ENCODE results near the gene MINK1. TPM values are rescaled to one million over a fixed set of nuclear protein-coding genes. Genes with fewer than 3 reads are reported as not detected.
A peak's percentile ranks its signal among the peaks of the same experiment; 100 is the strongest.
"Not testable (repeated sequence)": the region's sequence is repeated elsewhere in the genome, so short reads cannot be mapped to it uniquely, and the experiment has no call there.

Gene MINK1
- total and polyA plus RNA-seq, 8 donors = 39.6 to 79.3 (median 46.3) TPM

DNA sequence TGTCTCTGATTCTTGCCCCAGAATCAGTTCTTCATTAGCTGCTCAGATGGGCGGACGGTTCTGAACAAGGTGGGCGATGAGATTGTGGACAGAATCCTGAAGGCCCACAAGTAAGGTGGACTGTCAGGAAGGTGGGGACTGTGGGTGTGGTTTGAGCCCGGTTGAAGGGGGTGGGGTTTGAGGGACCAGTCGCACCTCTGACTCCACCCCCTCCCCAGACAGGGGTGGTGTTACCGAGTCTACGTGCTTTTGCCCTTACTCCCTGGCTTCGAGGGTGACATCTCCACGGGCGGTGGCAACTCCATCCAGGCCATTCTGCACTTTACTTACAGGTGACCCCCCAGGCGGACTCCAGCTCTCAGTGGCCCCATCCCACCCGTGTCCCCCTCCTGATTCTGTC is 14.9 kb upstream of the MINK1 start:
- TF ChIP-seq, protein P1, sequence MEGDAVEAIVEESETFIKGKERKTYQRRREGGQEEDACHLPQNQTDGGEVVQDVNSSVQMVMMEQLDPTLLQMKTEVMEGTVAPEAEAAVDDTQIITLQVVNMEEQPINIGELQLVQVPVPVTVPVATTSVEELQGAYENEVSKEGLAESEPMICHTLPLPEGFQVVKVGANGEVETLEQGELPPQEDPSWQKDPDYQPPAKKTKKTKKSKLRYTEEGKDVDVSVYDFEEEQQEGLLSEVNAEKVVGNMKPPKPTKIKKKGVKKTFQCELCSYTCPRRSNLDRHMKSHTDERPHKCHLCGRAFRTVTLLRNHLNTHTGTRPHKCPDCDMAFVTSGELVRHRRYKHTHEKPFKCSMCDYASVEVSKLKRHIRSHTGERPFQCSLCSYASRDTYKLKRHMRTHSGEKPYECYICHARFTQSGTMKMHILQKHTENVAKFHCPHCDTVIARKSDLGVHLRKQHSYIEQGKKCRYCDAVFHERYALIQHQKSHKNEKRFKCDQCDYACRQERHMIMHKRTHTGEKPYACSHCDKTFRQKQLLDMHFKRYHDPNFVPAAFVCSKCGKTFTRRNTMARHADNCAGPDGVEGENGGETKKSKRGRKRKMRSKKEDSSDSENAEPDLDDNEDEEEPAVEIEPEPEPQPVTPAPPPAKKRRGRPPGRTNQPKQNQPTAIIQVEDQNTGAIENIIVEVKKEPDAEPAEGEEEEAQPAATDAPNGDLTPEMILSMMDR (IDR thresholded peaks at IDR 0.05) = no peak
- FAIRE-seq (no peak), DNase-seq (no peak), ATAC-seq (no peak)
- H3K27me3 ChIP-seq = no peaks in the 10 kb centered on the region
- no peak overlapping the region for H3K27ac ChIP-seq
- no peaks in the 10 kb centered on the region for H3K36me3 ChIP-seq
- no peaks in the 10 kb centered on the region for H3K9me3 ChIP-seq
- intact Hi-C loops (cut with DNase I) = no loop called here
- no peak overlapping the region for H3K4me3 ChIP-seq
- WGBS, 2 donors = 75 to 78% methylated on average over 12 of the region's 12 CpGs
- no peaks in the 10 kb centered on the region for H3K4me1 ChIP-seq

DNA sequence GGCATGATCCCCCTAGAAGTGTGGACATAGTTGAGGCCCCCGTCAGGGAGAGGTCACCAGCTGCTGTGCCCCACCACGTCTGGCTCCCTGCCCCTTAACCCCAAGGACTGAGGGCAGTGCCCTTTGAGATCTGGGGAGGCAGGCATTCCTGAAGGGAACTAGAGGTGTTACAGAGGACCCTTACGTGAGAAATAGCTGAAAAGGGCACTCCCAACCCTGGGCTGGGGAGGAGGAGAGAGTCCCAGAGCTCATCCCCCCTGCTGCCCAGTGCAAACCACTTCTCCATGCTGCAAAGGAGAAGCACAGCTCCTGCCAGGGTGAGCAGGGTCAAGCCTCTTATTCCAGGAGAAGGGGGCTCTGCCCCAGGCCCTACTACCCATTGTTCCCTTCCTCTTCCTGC is 10.3 kb upstream of the MINK1 start:
- TF ChIP-seq, protein P1 (IDR thresholded peaks at IDR 0.05) = no peak
- Histone ChIP-seq H3K4me3 (no peak overlapping the region), H3K27ac (no peak overlapping the region), H3K9me3 (no peaks in the 10 kb centered on the region), H3K36me3 (no peaks in the 10 kb centered on the region), H3K27me3 (no peaks in the 10 kb centered on the region), H3K4me1 (no peaks in the 10 kb centered on the region)
- DNase-seq (no peak), FAIRE-seq (no peak), ATAC-seq (no peak)
- intact Hi-C loops (cut with DNase I) = no loop called here
- 79 to 89% methylated on average over 3 of the region's 3 CpGs for WGBS, 2 donors

DNA sequence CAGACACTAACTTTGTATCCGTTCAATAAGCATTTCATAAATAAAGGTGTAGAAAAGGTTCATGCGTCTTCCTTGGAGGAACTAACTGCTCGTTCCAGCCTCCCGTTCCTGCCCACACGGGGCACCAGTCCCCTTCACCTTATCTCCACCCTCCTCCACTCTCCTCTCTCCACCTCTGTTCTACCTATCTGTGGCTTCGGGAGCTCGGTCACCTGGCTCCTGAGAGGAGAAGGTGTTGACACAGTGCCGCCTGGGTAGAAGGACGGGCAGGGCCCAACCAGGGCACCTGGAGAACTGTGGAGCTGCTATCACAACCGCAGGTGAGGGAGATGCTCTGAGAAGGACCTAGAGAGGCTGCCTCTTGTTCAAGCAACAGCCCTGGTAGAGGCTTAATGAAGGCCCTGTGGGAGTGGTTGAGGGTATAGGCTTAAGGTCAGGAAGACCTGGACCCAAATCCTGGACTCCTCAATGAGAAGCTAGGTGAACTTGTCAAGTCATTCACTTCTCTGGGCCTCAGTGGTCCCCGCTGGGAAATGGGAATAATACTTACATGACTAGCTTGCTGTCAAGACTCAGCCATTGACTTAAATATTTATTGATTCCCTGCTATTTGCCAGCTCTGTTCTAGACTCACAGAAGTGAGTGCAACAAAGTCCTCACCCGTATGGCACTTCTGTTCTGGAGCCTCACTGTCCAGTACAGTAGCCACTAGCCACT is 9.6 kb upstream of the MINK1 start:
- no peaks in the 10 kb centered on the region for H3K9me3 ChIP-seq
- no peak overlapping the region for H3K4me3 ChIP-seq
- H3K27me3 ChIP-seq = no peaks in the 10 kb centered on the region
- H3K4me1 ChIP-seq = no peaks in the 10 kb centered on the region
- 52 to 55% methylated on average over 12 of the region's 12 CpGs for WGBS, 2 donors
- TF ChIP-seq, protein P1 (IDR thresholded peaks at IDR 0.05) = no peak
- ATAC-seq = peak in 1 of 4 donors; percentile 12
- no peaks in the 10 kb centered on the region for H3K36me3 ChIP-seq
- FAIRE-seq = no peak
- intact Hi-C loops (cut with DNase I) = no loop called here
- no peak overlapping the region for H3K27ac ChIP-seq
- peak in 1 of 6 donors; percentile 29 for DNase-seq

DNA sequence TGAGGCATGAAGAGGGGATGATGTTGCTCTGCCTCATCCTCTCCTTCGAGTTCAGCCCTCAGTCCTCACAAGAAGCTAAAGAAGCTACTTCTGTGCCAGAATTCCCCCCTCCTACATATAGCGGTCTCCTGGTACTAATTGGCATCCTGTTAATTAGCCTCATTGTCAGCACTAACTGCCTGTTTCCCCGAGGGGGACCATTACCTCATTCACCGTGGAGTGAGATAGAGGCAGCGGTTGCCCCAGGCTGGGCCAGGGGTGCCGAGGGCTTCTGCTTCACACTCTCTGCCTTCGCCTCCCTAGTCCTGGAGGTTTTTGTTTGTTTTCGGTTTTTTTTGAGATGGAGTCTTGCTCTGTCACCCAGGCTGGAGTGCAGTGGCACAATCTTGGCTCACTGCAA is 5.7 kb upstream of the MINK1 start:
- no peak for FAIRE-seq

DNA sequence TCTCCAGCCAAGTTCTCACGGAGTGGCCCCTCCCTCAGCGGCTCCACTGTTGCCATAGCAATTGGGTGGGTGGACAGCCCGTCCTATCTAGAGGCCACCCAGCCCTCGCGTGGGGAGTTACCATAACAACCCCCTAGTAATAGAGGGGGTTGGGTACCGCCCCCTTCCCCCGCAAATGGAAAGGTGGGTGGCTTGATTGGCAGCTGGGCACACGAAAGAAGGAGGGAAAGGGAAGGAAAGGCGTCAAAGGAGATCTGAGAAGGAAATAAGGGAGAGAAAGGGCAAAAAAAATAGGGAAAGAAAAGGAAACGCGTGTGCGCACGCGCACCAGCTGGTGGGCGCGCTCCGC is 337 bp upstream of the MINK1 start:
- DNase-seq; intact Hi-C loops (cut with DNase I); H3K36me3 ChIP-seq; FAIRE-seq; H3K27me3 ChIP-seq; H3K9me3 ChIP-seq: not testable (repeated sequence)
- H3K4me3 ChIP-seq = peak overlapping the region; percentile 72 to 98 (median 84)
- H3K4me1 ChIP-seq = peaks cover 6 to 22% (median 22%) of the 10 kb centered on the region in 3 donors
- H3K27ac ChIP-seq = peak overlapping the region; percentile 77 to 94 (median 90)
- WGBS, 2 donors = 0% methylated on average over 10 of the region's 17 CpGs; no CpG with 5 or more reads in 1 of the 2 donors
- ATAC-seq = peak in 2 of 4 donors; percentile 3 to 18

More for the DNA sequence above, 5.7 kb upstream of the MINK1 start:
- Histone ChIP-seq H3K4me1 (no peaks in the 10 kb centered on the region), H3K9me3 (no peaks in the 10 kb centered on the region), H3K27ac (no peak overlapping the region), H3K27me3 (no peaks in the 10 kb centered on the region), H3K4me3 (no peak overlapping the region), H3K36me3 (no peaks in the 10 kb centered on the region)
- intact Hi-C loops (cut with DNase I) = no loop called here
- TF ChIP-seq, protein P1 (IDR thresholded peaks at IDR 0.05) = no peak
- WGBS, 2 donors = 80 to 82% methylated on average over 8 of the region's 8 CpGs
- ATAC-seq (no peak), DNase-seq (no peak)

All from pancreas (tissue), 10 donors.